Heart right ventricle (tissue), 16 donors: ENCODE results near the gene GLT8D2. TPM values are rescaled to one million over a fixed set of nuclear protein-coding genes. Genes with fewer than 3 reads are reported as not detected.

Experiments
- ATAC-seq, 8 donors: fragments of 200-7000 bp; cut with Tn5 transposase; one replicate each; pipeline ENCODE4 v1.9.1; 2020; ENCODE audit warnings: mild to moderate bottlenecking in 8 of 8, moderate library complexity in 8 of 8, moderate number of reproducible peaks in 1 of 8
- DNase-seq, 2 donors: peaks; one replicate each; pipeline ENCODE4 v3.0.0-alpha.2; 2020
- H3K27ac ChIP-seq, 10 donors: fragments of 200-600 bp; sonication (generic) in 2 of 10; one replicate each; pipeline versions ENCODE4 v1.5.0 to v1.8.0; 2020 to 2022; ENCODE audit warnings: mild to moderate bottlenecking in 3 of 10
- H3K27me3 ChIP-seq, 7 donors: fragments of 200-600 bp; one replicate each; pipeline ENCODE4 v1.8.0; 2021 to 2022; ENCODE audit warnings: mild to moderate bottlenecking in 2 of 7
- H3K36me3 ChIP-seq, 9 donors: fragments of 200-600 bp; sonication (generic) in 1 of 9; one replicate each; pipeline versions ENCODE4 v1.5.0 to v1.8.0; 2020 to 2022; ENCODE audit warnings: mild to moderate bottlenecking in 2 of 9
- H3K4me1 ChIP-seq, 9 donors: fragments of 200-600 bp; sonication (generic) in 1 of 9; one replicate each; pipeline versions ENCODE4 v1.5.0 to v1.8.0; 2020 to 2022; ENCODE audit warnings: mild to moderate bottlenecking in 4 of 9
- H3K4me3 ChIP-seq, 10 donors: fragments of 200-600 bp; sonication (generic) in 2 of 10; one replicate each; pipeline versions ENCODE4 v1.5.0 to v1.8.0; 2020 to 2022; ENCODE audit warnings: mild to moderate bottlenecking in 7 of 10, moderate library complexity in 2 of 10
- H3K9me3 ChIP-seq, 11 donors: fragments of 200-600 bp in 10 of 11; sonication (generic) in 2 of 11; one replicate each; pipeline versions ENCODE4 v1.5.0 to v1.8.0; 2013 to 2022; ENCODE audit warnings: mild to moderate bottlenecking in 2 of 11, control low read depth in 1 of 11, moderate library complexity in 1 of 11
- CTCF ChIP-seq, 9 donors: fragments of 200-600 bp; sonication (generic) in 2 of 9; IDR thresholded peaks; one replicate each; pipeline versions ENCODE4 v1.5.0 to v1.8.0; 2021 to 2022; ENCODE audit warnings: antibody characterized with exemption in 9 of 9, mild to moderate bottlenecking in 5 of 9, moderate library complexity in 1 of 9
- WGBS, 2 donors: extraction: QIAGEN DNeasy Blood & Tissue Kit; methylation state at CpG; one replicate each; pipeline ENCODE4 v1.1.7; 2013; ENCODE audit warnings: inconsistent platforms in 1 of 2; 5-methylcytosine and 5-hydroxymethylcytosine counted together
- intact Hi-C, 10 donors: fragments of 100-400 bp; cut with DNase I; formaldehyde crosslinking; loops; one replicate each; pipeline versions ENCODE4 v1.11.1 to v1.14.2; 2022
- polyA plus RNA-seq, 2 donors: library from polyadenylated mRNA; stranded (reverse); fragments of 200-250 nt; gene quantifications; one replicate each; pipeline ENCODE4 v1.2.3, GENCODE V29; 2013
- total RNA-seq, 10 donors: library from RNA; stranded (reverse); fragmentation: NEBNext Ultra II Directional in 3 of 10; extraction: Animal tissue kit (Norgen Biotek cat#: 25700) in 3 of 10; gene quantifications; one replicate each; pipeline versions ENCODE4 v1.2.1 to v1.2.4, GENCODE V29; 2021 to 2023
- donor health status: Arrhythmogenic right ventricular cardiomyopathy.
- donor health status: ischemic (EF 13 %, LVEDD 7.1; RV severe dilation, severe dysfunction).
- donor health status: healthy with polysubstance abuse.
- donor health status: DM: no; HTN: yes; CAD: no.
- donor health status: DM: no; HTN: no; CAD: no.
- donor health status: ischemic (EF 25% LVEDD 6.9; RV normal size, moderate dysfunction).
- donor health status: ischemic (EF 25% LVEDD 5.7; RV mildly dilated, moderate dysfunction).
- donor health status: healthy.
- donor health status: DM: yes; HTN: yes; CAD: no.
- donor health status: Ischemic cardiomyopathy.
- donor health status: ischemic (EF 35%, LVEDD 5.7; RV mildly dilated, moderate dysfunction).
- donor health status: nonischemic (EF 11% LVEDD 7.7; RV severe dilation, severe dysfunction).
- donor health status: DM: yes; HTN: yes; CAD: no.
- donor health status: PGD.
- donor health status: ischemic (EF 29% LVEDD 5.4; RV normal size, mild dysfunction).
- donor health status: nonischemic (EF 23%, LVEDD 6.1; RV moderate dilation, normal function).

Gene GLT8D2
- total and polyA plus RNA-seq, 12 donors, result 3.5 to 16.0 (median 7.8) TPM

GRCh38 chr12:104000807-104001434 is 49.1 kb downstream of the GLT8D2 start:
- DNase-seq (no peak), ATAC-seq (no peak)
- no peak for TF ChIP-seq CTCF (IDR thresholded peaks at IDR 0.05)
- Histone ChIP-seq H3K36me3 (no peaks in the 10 kb centered on the region), H3K9me3 (peaks cover 0 to 4% (median 0%) of the 10 kb centered on the region in 11 donors), H3K4me3 (no peak overlapping the region), H3K27ac (no peak overlapping the region), H3K27me3 (peaks cover 0 to 7% (median 0%) of the 10 kb centered on the region in 7 donors), H3K4me1 (peaks cover 0 to 21% (median 0%) of the 10 kb centered on the region in 9 donors)
- 64 to 80% methylated on average over 3 of the region's 3 CpGs for WGBS, 2 donors
- intact Hi-C loops, result no loop called here

GRCh38 chr12:103998976-103999375 is 51.0 kb downstream of the GLT8D2 start:
- no peak for TF ChIP-seq CTCF (IDR thresholded peaks at IDR 0.05)
- H3K9me3 ChIP-seq, result no peaks in the 10 kb centered on the region
- no peak for DNase-seq
- WGBS, 2 donors, result 72 to 84% methylated on average over 5 of the region's 5 CpGs
- intact Hi-C loops, result loop anchor here in 4 of 10 donors (1.0 to 10.0 kb wide), 3 partner anchors 44 to 66 kb away; partner anchors contain the start of gene HCFC2 (in 2 of the 4)
- no peak overlapping the region for H3K27ac ChIP-seq
- H3K27me3 ChIP-seq, result peaks cover 0 to 7% (median 0%) of the 10 kb centered on the region in 7 donors
- ATAC-seq, result no peak
- H3K36me3 ChIP-seq, result no peaks in the 10 kb centered on the region
- no peak overlapping the region for H3K4me3 ChIP-seq
- peaks cover 0 to 21% (median 0%) of the 10 kb centered on the region in 9 donors for H3K4me1 ChIP-seq

- peaks cover 0 to 4% (median 0%) of the 10 kb centered on the region in 7 donors for H3K27me3 ChIP-seq
- DNase-seq, result peak; percentile 48 to 54
- peak overlapping the region in 5 of 10 donors; percentile 1 to 19 (median 17) for H3K4me3 ChIP-seq
- WGBS, 2 donors, result 29 to 38% methylated on average over 16 of the region's 16 CpGs
- peaks cover 0 to 21% (median 0%) of the 10 kb centered on the region in 9 donors for H3K4me1 ChIP-seq
- H3K9me3 ChIP-seq, result no peaks in the 10 kb centered on the region
- ATAC-seq, result peak; percentile 70 to 92 (median 81)
- peak overlapping the region in 8 of 10 donors; percentile 27 to 76 (median 62) for H3K27ac ChIP-seq
- intact Hi-C loops, result loop anchor here in 4 of 10 donors (5.0 to 10.0 kb wide), 2 partner anchors 60 to 67 kb away; partner anchors contain the start of gene HCFC2 (in 2 of the 4)
- no peak for TF ChIP-seq CTCF (IDR thresholded peaks at IDR 0.05)
- peaks cover 0 to 3% (median 0%) of the 10 kb centered on the region in 9 donors for H3K36me3 ChIP-seq
Observed at GRCh38 chr12:103997286-103997900, 52.6 kb downstream of the GLT8D2 start.

GRCh38 chr12:103996595-103996994 is 53.4 kb downstream of the GLT8D2 start:
- peak in 4 of 8 donors; percentile 10 to 42 (median 19) for ATAC-seq
- peaks cover 0 to 3% (median 0%) of the 10 kb centered on the region in 9 donors for H3K36me3 ChIP-seq
- H3K27ac ChIP-seq, result peak overlapping the region in 7 of 10 donors; percentile 41 to 76 (median 66)

More at GRCh38 chr12:103996595-103996994, 53.4 kb downstream of the GLT8D2 start:
- Histone ChIP-seq H3K4me1 (peaks cover 0 to 21% (median 0%) of the 10 kb centered on the region in 9 donors), H3K4me3 (peak overlapping the region in 1 of 10 donors; percentile 19), H3K27me3 (peaks cover 0 to 4% (median 0%) of the 10 kb centered on the region in 7 donors), H3K9me3 (no peaks in the 10 kb centered on the region)
- WGBS, 2 donors, result 80 to 81% methylated on average over 5 of the region's 5 CpGs
- no peak for TF ChIP-seq CTCF (IDR thresholded peaks at IDR 0.05)
- intact Hi-C loops, result loop anchor here in 4 of 10 donors (5.0 to 10.0 kb wide), 2 partner anchors 61 to 68 kb away; partner anchors contain the start of gene HCFC2 (in 2 of the 4)
- peak in 1 of 2 donors; percentile 19 for DNase-seq
